Measurements from ENCODE around the gene TM4SF1.

Gene TM4SF1

GRCh38 chr3:149393345-149394160 lies 16.1 kb upstream of the TM4SF1 start:
- DNase-seq: peak; percentile 73
- TF ChIP-seq CTCF (IDR thresholded peaks at IDR 0.05; ENCODE audit: low read depth, low read length): peak; percentile 82

DNA sequence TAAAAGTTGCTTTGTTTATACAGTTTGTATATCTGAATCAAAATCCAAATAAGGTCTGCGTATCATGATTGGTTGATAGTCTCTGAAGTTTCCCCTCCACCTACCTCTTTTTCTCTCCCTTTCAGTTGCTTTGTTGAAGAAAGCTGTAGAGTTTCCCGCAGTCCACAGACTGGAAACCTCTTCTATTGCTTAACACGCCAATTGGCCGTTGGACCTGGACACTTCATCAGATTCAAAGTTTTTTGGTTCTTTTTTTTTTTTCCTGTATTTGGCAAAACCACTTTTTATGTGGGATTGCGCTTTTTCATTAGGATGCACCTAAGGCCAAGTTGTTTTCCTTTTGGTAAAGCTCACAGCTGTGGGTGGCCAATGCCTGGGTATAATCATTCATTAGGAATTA lies 14.5 kb upstream of the TM4SF1 start:
- no peak overlapping the region for H3K27ac ChIP-seq
- H3K36me3 ChIP-seq: no peaks in the 10 kb centered on the region
- no peaks in the 10 kb centered on the region for H3K27me3 ChIP-seq (ENCODE audit: insufficient read depth, low read depth, severe bottlenecking)
- TF ChIP-seq CTCF (IDR thresholded peaks at IDR 0.05; ENCODE audit: low read depth, low read length): no peak
- no peak for DNase-seq
- no peaks in the 10 kb centered on the region for H3K9me3 ChIP-seq (ENCODE audit: severe bottlenecking)
- no peak overlapping the region for H3K4me3 ChIP-seq (ENCODE audit: low read depth, low read length)

More at GRCh38 chr3:149393345-149394160, 16.1 kb upstream of the TM4SF1 start:
- Histone ChIP-seq H3K27me3 (ENCODE audit: insufficient read depth, low read depth, severe bottlenecking) (no peaks in the 10 kb centered on the region), H3K27ac (no peak overlapping the region), H3K36me3 (no peaks in the 10 kb centered on the region), H3K4me3 (ENCODE audit: low read depth, low read length) (no peak overlapping the region), H3K9me3 (ENCODE audit: severe bottlenecking) (no peaks in the 10 kb centered on the region)

DNA sequence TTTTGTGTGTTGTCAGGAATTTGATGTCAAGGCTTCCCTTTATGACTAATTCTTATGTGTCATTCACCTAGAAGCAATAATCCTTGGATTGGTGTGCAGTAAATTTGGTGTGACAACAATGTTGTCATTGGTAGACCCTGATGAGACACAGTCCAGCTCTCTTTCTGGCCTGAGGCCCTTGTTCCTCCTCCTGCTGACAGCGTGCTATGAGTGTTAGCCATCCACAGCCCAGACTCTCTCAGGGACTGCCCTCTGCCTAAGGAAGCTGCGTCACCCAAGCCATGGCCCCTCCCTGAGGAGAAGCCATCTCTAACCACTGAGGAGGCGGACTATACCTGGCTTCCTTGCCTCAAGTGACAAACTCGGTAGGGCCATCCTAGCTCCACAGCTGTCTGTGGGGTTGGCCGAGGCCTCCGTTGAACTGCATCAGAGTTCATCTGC lies 13.3 kb upstream of the TM4SF1 start:
- no peak for TF ChIP-seq CTCF (IDR thresholded peaks at IDR 0.05; ENCODE audit: low read depth, low read length)
- H3K27ac ChIP-seq: no peak overlapping the region
- H3K36me3 ChIP-seq: no peaks in the 10 kb centered on the region
- no peak overlapping the region for H3K4me3 ChIP-seq (ENCODE audit: low read depth, low read length)
- no peak for DNase-seq
- H3K27me3 ChIP-seq (ENCODE audit: insufficient read depth, low read depth, severe bottlenecking): no peaks in the 10 kb centered on the region
- H3K9me3 ChIP-seq (ENCODE audit: severe bottlenecking): no peaks in the 10 kb centered on the region

GRCh38 chr3:149390294-149390693 lies 12.8 kb upstream of the TM4SF1 start:
- no peak for TF ChIP-seq CTCF (IDR thresholded peaks at IDR 0.05; ENCODE audit: low read depth, low read length)
- no peaks in the 10 kb centered on the region for H3K36me3 ChIP-seq
- no peaks in the 10 kb centered on the region for H3K27me3 ChIP-seq (ENCODE audit: insufficient read depth, low read depth, severe bottlenecking)
- H3K9me3 ChIP-seq (ENCODE audit: severe bottlenecking): no peaks in the 10 kb centered on the region
- DNase-seq: no peak
- H3K27ac ChIP-seq: no peak overlapping the region
- H3K4me3 ChIP-seq (ENCODE audit: low read depth, low read length): no peak overlapping the region

- DNase-seq: no peak
- Histone ChIP-seq H3K36me3 (no peaks in the 10 kb centered on the region), H3K27me3 (ENCODE audit: insufficient read depth, low read depth, severe bottlenecking) (no peaks in the 10 kb centered on the region), H3K27ac (no peak overlapping the region), H3K9me3 (ENCODE audit: severe bottlenecking) (no peaks in the 10 kb centered on the region), H3K4me3 (ENCODE audit: low read depth, low read length) (no peak overlapping the region)
- no peak for TF ChIP-seq CTCF (IDR thresholded peaks at IDR 0.05; ENCODE audit: low read depth, low read length)
Observed at GRCh38 chr3:149388531-149389417, 11.3 kb upstream of the TM4SF1 start.

Data from WERI-Rb-1 (cell line).